ENCODE data around the gene SLC49A4. TPM values are rescaled to one million over a fixed set of nuclear protein-coding genes. Genes with fewer than 3 reads are reported as not detected.

The SLC49A4 gene
- total RNA-seq, 2 experiments from 2014 or later: 1.4 to 2.2 TPM

DNA sequence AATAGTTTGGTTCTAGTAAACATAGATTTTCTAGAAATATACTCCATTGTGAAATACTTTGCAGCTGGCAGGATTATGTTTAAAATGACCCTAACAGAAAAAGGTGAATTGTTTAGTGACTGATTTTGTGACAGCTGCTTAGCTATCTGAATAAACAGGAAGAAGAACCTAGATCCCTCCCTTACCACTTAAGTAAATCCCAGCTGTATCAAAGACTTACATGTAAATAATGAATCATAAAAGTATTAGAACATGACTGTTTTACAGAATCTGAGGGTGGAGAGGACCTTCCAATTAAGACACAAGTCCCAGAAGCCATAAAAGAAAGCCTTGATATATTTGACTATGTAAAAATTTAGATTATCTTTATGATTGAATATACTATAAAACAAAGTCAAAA, 15.9 kb downstream of the SLC49A4 start:
- CTCF ChIA-PET: no interaction called here
- H3K9me3 Mint-ChIP-seq (ENCODE audit: low read depth): no peaks in the 10 kb centered on the region
- H3K36me3 Mint-ChIP-seq (ENCODE audit: low read depth): peaks cover 7% of the 10 kb centered on the region
- intact Hi-C loops (cut with DNase I, micrococcal nuclease): no loop called here
- no peaks in the 10 kb centered on the region for H3K4me1 Mint-ChIP-seq
- POLR2A ChIA-PET: no interaction called here
- no peak overlapping the region for H3K4me3 Mint-ChIP-seq
- DNase-seq (no peak), ATAC-seq (no peak)
- H3K27me3 Mint-ChIP-seq: no peaks in the 10 kb centered on the region
- H3K27ac Mint-ChIP-seq: no peak overlapping the region

DNA sequence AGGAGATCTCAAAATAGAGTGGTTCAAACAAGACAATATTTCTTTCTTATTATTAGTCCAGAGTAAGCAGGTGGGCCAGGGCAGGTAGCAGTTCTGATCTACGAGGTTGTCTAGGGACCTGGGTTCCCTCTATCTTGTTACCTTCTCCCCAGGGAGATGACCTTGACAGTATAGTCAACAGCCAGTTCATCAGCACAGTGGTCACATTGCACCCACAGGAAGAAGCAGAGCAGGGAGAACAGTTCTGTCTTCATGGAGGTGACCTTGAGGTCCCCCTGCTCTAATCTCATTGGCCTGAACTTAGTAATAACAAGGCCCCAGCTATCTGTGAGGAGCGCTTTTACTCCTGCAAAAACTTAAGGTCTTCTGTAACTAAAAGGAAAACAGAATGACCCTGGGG, 21.7 kb downstream of the SLC49A4 start:
- Mint-ChIP-seq H3K27me3 (no peaks in the 10 kb centered on the region), H3K9me3 (ENCODE audit: low read depth) (no peaks in the 10 kb centered on the region), H3K36me3 (ENCODE audit: low read depth) (peaks cover 1% of the 10 kb centered on the region), H3K4me3 (no peak overlapping the region), H3K4me1 (no peaks in the 10 kb centered on the region), H3K27ac (no peak overlapping the region)
- ChIA-PET POLR2A (no interaction called here), CTCF (interaction anchor here (0.5 kb wide), 1 partner anchor 357 kb away, joined by 3 read pairs; no protein-coding TSS in a partner anchor)
- intact Hi-C loops (cut with DNase I, micrococcal nuclease): no loop called here
- DNase-seq (no peak), ATAC-seq (no peak)

DNA sequence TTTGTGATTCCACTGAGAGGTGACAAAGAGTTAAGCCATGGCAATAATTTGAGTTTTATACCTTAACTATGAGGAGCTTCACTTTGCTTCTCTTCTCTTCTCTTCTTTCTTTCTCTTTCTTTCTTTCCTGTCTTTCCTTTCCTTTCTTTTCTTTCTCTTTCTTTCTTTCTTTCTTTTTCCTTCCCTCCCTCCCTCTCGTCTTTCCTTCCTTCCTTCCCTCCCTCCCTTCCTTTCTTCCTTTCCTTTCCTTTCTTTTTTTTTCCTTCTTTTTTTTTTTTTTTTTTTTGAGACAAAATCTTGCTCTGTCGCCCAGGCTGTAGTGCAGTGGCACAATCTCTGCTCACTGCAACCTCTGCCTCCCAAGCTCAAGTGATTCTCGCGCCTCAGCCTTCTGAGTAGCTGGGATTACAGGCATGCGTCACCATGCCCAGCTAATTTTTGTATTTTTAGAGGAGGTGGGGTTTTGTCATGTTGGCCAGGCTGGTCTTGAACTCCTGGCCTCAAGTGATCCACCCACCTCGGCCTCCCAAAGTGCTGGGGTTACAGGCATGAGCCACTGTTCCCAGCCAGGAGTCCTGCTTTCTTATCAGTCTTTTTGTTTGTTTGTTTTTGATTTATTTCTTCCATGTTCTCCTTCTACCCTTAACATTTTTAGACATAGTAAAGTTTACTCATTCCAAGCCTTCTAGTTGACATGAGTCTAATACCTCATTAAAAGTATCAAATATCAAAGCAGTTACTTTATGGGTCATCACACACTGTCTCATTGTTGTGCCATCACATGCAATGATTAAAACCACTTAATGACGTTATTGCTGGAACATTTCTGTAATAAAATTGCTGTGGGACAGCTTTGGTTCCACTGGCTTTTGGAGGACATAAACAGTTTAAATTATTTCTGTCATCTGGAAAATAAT, 29.9 kb downstream of the SLC49A4 start:
- ATAC-seq (no peak), DNase-seq (no peak)
- no peak overlapping the region for H3K27ac Mint-ChIP-seq
- H3K4me3 Mint-ChIP-seq: no peak overlapping the region
- POLR2A ChIA-PET: no interaction called here
- intact Hi-C loops (cut with DNase I, micrococcal nuclease): no loop called here
- CTCF ChIA-PET: no interaction called here
- peaks cover 15% of the 10 kb centered on the region for H3K36me3 Mint-ChIP-seq (ENCODE audit: low read depth)
- no peaks in the 10 kb centered on the region for H3K9me3 Mint-ChIP-seq (ENCODE audit: low read depth)
- no peaks in the 10 kb centered on the region for H3K27me3 Mint-ChIP-seq
- no peaks in the 10 kb centered on the region for H3K4me1 Mint-ChIP-seq

DNA sequence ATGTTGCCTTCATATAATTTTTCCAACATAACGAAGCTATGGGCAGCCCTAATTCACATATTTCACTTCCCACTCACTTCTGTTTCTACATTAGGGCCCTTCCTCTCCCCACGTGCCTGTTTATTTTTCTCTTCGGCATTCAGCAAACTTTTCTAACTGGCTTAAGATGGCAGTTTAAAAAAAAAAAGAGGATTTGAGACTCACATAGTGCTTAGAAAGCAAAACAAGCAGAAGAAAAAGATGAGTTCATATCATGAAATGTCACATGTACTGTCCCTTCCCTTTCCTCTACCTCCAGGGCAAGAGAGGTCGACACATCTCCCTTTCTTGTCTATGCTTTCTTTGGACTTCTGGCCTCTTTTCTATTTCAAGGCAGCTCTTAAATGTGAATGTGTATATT, 30.6 kb downstream of the SLC49A4 start:
- peaks cover 18% of the 10 kb centered on the region for H3K36me3 Mint-ChIP-seq (ENCODE audit: low read depth)
- CTCF ChIA-PET: no interaction called here

DNA sequence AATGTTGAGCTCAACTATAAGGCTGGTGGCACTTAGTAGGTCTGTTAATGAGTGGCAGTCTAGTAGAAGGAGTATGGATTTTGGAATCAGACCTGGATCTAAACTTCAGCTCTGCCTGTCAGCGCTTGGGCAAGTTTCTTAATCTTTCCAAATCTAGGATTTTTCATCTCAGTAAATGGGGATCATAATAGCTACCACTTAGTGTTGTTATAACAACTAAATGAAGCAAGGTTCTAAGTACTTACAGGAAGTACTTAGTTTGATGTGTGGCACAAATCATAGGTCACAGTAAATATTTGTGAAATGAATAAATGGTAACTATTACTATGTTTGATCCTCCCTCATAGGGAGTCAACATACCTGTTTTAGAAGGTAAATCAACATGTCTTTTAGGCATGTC, 31.4 kb downstream of the SLC49A4 start:
- DNase-seq (no peak), ATAC-seq (no peak)
- no peak overlapping the region for H3K4me3 Mint-ChIP-seq
- ChIA-PET POLR2A (no interaction called here), CTCF (interaction anchor here (0.6 to 1.0 kb wide), 2 partner anchors 9 to 197 kb away, joined by 3 to 6 read pairs; no protein-coding TSS in a partner anchor)
- no peaks in the 10 kb centered on the region for H3K9me3 Mint-ChIP-seq (ENCODE audit: low read depth)
- H3K4me1 Mint-ChIP-seq: no peaks in the 10 kb centered on the region
- intact Hi-C loops (cut with DNase I, micrococcal nuclease): no loop called here
- peaks cover 18% of the 10 kb centered on the region for H3K36me3 Mint-ChIP-seq (ENCODE audit: low read depth)
- H3K27ac Mint-ChIP-seq: no peak overlapping the region
- H3K27me3 Mint-ChIP-seq: no peaks in the 10 kb centered on the region

More for the DNA sequence above, 30.6 kb downstream of the SLC49A4 start:
- H3K9me3 Mint-ChIP-seq (ENCODE audit: low read depth): no peaks in the 10 kb centered on the region
- POLR2A ChIA-PET: no interaction called here
- H3K4me3 Mint-ChIP-seq: no peak overlapping the region
- no peak overlapping the region for H3K27ac Mint-ChIP-seq
- H3K4me1 Mint-ChIP-seq: no peaks in the 10 kb centered on the region
- intact Hi-C loops (cut with DNase I, micrococcal nuclease): no loop called here
- no peaks in the 10 kb centered on the region for H3K27me3 Mint-ChIP-seq
- ATAC-seq (no peak), DNase-seq (no peak)

DNA sequence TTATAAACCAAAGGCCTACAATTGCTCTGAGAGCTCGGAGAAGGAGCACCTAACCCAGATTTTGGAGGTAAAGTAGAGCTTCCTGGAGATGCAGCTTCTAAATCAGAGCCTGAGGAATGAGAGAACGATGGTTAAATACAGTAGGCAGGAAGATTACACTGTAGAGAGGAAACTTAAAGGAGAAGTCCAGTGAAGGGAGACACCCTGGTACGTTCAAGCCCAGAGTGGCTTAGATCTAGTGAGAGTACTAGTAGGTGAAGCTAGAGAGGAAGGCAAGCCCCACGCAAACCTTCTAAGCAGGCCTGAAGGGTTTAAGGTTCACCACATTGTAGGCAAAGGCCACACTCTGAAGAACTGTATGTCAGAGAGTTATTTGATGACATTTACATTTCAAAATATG, 33.4 kb downstream of the SLC49A4 start:
- no peaks in the 10 kb centered on the region for H3K27me3 Mint-ChIP-seq
- H3K9me3 Mint-ChIP-seq (ENCODE audit: low read depth): no peaks in the 10 kb centered on the region
- H3K4me1 Mint-ChIP-seq: no peaks in the 10 kb centered on the region
- ChIA-PET POLR2A (no interaction called here), CTCF (interaction anchor here (0.6 kb wide), 1 partner anchor 8 kb away, joined by 3 read pairs; no protein-coding TSS in a partner anchor)
- no peak overlapping the region for H3K27ac Mint-ChIP-seq
- ATAC-seq (no peak), DNase-seq (no peak)
- intact Hi-C loops (cut with DNase I, micrococcal nuclease): no loop called here
- no peak overlapping the region for H3K4me3 Mint-ChIP-seq
- peaks cover 20% of the 10 kb centered on the region for H3K36me3 Mint-ChIP-seq (ENCODE audit: low read depth)

DNA sequence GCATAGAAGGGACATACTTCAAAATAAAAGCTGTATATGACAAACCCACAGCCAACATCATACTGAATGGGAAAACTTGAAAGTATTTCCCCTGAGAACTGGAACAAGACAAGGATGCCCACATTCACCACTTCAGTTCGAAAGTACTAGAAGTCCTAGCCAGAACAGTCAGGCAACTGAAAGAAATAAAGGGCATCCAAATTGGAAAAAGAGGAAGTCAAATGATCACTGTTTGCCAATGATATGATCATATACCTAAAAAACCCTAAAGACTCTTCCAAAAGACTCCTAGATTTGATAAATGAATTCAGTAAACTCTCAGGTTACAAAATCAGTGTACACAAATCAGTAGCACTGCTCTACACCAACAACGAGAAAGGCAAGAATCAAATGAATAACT, 40.7 kb downstream of the SLC49A4 start:
- Mint-ChIP-seq H3K4me3 (no peak overlapping the region), H3K27me3 (no peaks in the 10 kb centered on the region)

DNA sequence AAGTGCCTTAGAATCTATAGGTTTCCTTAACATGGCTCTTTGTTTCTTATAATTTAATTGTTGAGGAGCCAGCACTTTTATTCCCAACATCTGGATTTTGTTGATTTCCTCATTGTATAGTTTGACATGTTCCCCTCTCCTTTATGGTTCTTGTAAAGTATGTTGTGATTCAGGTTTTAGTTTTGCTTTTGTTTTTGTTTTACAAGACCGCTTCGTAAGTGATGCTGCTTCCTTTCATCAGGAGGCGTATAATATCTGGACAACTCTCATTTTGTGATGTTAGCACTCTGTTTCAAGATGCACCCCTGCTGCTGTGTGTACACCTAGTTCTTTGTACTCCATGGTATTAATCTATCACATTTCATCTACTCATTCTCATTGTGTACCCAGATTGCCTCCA, 48.7 kb downstream of the SLC49A4 start:
- intact Hi-C loops (cut with DNase I, micrococcal nuclease): no loop called here
- Mint-ChIP-seq H3K9me3 (ENCODE audit: low read depth) (no peaks in the 10 kb centered on the region), H3K4me1 (no peaks in the 10 kb centered on the region), H3K4me3 (no peak overlapping the region), H3K36me3 (ENCODE audit: low read depth) (peaks cover 12% of the 10 kb centered on the region), H3K27ac (no peak overlapping the region), H3K27me3 (no peaks in the 10 kb centered on the region)
- ATAC-seq (no peak), DNase-seq (no peak)
- ChIA-PET POLR2A (no interaction called here), CTCF (interaction anchor here (1.0 kb wide), 1 partner anchor 9 kb away, joined by 3 read pairs; no protein-coding TSS in a partner anchor)

More for the DNA sequence above, 40.7 kb downstream of the SLC49A4 start:
- H3K27ac Mint-ChIP-seq: no peak overlapping the region
- no peaks in the 10 kb centered on the region for H3K9me3 Mint-ChIP-seq (ENCODE audit: low read depth)
- intact Hi-C loops (cut with DNase I, micrococcal nuclease): no loop called here
- no peaks in the 10 kb centered on the region for H3K4me1 Mint-ChIP-seq
- H3K36me3 Mint-ChIP-seq (ENCODE audit: low read depth): peaks cover 23% of the 10 kb centered on the region
- no peak for DNase-seq
- CTCF ChIA-PET: no interaction called here
- POLR2A ChIA-PET: no interaction called here
- no peak for ATAC-seq

DNA sequence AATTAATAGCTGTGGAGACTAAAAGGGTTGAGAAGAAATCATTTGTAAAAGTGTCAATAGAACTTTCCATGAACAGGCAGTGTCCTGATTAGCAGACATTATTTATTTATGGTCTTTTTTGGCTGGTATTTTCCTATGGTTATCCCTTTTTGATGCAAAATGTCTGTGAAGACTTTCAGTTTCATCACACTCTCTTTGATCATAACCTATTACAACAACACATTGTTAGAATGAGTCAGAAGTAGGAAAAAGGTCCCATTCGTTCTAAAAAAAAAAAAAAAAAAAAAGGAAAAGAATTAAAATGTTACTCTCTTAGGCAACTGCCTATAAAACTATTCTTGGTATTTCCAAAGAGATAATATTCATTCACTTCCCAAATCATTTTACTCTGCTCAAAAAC, 62.1 kb downstream of the SLC49A4 start:
- no peaks in the 10 kb centered on the region for H3K27me3 Mint-ChIP-seq
- no peak overlapping the region for H3K4me3 Mint-ChIP-seq
- H3K36me3 Mint-ChIP-seq (ENCODE audit: low read depth): peaks cover 5% of the 10 kb centered on the region
- CTCF ChIA-PET: interaction anchor here (0.6 to 0.8 kb wide), 2 partner anchors 101 to 945 kb away, joined by 3 read pairs; no protein-coding TSS in a partner anchor
- POLR2A ChIA-PET: no interaction called here
- H3K27ac Mint-ChIP-seq: no peak overlapping the region
- intact Hi-C loops (cut with DNase I, micrococcal nuclease): loop anchor here in 1 of 2 experiments (5.0 kb wide), 1 partner anchor 170 kb away; the partner anchor contains the start of gene SEMA5B
- ATAC-seq: no peak
- no peaks in the 10 kb centered on the region for H3K9me3 Mint-ChIP-seq (ENCODE audit: low read depth)
- peaks cover 9% of the 10 kb centered on the region for H3K4me1 Mint-ChIP-seq
- DNase-seq: no peak

DNA sequence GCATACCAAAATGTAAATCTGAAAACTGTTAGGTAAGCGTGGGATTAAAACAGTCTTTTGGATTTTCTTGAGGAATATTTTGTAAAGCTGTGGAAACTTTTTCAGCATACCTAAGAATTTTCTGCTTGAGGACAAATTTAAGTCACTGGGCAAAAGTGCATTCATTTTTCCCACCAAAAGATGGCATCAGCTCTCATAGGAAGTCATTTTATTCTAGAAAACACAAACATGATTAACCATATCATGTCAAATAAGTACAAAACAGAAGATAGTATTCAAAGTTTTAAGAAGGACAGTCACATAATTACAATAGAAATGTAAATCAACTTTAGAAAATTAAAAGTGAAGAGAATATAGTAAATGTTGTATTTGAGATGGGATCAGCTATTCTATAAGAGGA, 63.5 kb downstream of the SLC49A4 start:
- ATAC-seq (no peak), DNase-seq (no peak)
- intact Hi-C loops (cut with DNase I, micrococcal nuclease): loop anchor here in 1 of 2 experiments (5.0 kb wide), 1 partner anchor 169 kb away; the partner anchor contains the start of gene SEMA5B
- Mint-ChIP-seq H3K27me3 (no peaks in the 10 kb centered on the region), H3K4me1 (peaks cover 9% of the 10 kb centered on the region), H3K4me3 (no peak overlapping the region), H3K9me3 (ENCODE audit: low read depth) (no peaks in the 10 kb centered on the region), H3K36me3 (ENCODE audit: low read depth) (peaks cover 5% of the 10 kb centered on the region), H3K27ac (no peak overlapping the region)
- ChIA-PET CTCF (interaction anchor here (0.8 to 1.9 kb wide), 2 partner anchors 103 to 169 kb away, joined by 3 to 4 read pairs; partner anchors contain the start of gene SEMA5B), POLR2A (no interaction called here)

DNA sequence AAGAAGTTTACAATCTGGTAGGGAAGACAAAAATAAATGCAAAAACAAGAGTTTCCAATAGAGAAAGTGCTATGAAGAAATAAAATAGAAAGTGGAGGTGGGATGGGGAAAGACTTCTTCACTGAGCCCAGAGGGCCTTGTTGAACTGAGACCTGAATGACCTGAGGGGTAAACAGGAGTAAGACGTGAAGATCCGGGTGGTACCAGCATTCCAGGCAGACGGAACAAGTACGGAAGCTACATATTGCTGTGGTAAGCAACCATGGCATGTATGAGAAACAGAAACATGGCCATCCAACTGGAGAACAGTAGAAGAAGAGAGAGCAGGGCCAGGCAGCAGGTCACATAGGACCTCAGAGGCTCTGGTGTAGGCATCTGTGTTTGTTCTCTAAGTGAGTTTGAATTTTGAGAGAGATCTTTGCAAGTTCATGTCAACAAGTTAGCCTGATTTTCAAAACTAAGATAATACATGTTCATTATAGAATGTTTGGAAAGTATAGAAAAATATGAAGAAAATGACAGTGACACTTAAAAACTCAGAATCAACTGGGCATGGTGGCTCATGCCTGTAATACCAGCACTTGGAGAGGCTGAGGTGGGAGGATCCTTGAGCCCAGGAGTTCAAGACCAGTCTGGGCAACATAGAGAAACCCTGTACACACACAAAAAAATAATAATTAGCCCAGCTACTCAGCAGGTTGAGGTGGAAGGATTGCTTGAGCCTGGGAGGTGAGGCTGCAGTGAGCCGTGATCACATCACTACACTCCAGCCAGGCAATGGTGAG, 64.3 kb downstream of the SLC49A4 start:
- ChIA-PET CTCF (interaction anchor here (1.9 kb wide), 1 partner anchor 168 kb away, joined by 4 read pairs; the partner anchor contains the start of gene SEMA5B), POLR2A (no interaction called here)
- H3K9me3 Mint-ChIP-seq (ENCODE audit: low read depth): no peaks in the 10 kb centered on the region
- ATAC-seq (no peak), DNase-seq (no peak)
- no peak overlapping the region for H3K27ac Mint-ChIP-seq
- H3K36me3 Mint-ChIP-seq (ENCODE audit: low read depth): peaks cover 5% of the 10 kb centered on the region
- no peaks in the 10 kb centered on the region for H3K27me3 Mint-ChIP-seq
- peaks cover 9% of the 10 kb centered on the region for H3K4me1 Mint-ChIP-seq
- intact Hi-C loops (cut with DNase I, micrococcal nuclease): loop anchor here in 1 of 2 experiments (5.0 kb wide), 1 partner anchor 168 kb away; the partner anchor contains the start of gene SEMA5B
- H3K4me3 Mint-ChIP-seq: no peak overlapping the region
